HG03066 (cell line): ENCODE results near the gene KREMEN1.
"Not testable (repeated sequence)": the region's sequence is repeated elsewhere in the genome, so short reads cannot be mapped to it uniquely, and the experiment has no call there.

ENCODE experiments used
- ATAC-seq: cut with Tn5 transposase; IDR thresholded peaks from one replicate; pipeline ENCODE4 v1.9.1; 2021; ENCODE audit warnings: low read depth; ENCODE audit not compliant: unreplicated experiment

Gene KREMEN1, protein sequence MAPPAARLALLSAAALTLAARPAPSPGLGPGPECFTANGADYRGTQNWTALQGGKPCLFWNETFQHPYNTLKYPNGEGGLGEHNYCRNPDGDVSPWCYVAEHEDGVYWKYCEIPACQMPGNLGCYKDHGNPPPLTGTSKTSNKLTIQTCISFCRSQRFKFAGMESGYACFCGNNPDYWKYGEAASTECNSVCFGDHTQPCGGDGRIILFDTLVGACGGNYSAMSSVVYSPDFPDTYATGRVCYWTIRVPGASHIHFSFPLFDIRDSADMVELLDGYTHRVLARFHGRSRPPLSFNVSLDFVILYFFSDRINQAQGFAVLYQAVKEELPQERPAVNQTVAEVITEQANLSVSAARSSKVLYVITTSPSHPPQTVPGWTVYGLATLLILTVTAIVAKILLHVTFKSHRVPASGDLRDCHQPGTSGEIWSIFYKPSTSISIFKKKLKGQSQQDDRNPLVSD

DNA sequence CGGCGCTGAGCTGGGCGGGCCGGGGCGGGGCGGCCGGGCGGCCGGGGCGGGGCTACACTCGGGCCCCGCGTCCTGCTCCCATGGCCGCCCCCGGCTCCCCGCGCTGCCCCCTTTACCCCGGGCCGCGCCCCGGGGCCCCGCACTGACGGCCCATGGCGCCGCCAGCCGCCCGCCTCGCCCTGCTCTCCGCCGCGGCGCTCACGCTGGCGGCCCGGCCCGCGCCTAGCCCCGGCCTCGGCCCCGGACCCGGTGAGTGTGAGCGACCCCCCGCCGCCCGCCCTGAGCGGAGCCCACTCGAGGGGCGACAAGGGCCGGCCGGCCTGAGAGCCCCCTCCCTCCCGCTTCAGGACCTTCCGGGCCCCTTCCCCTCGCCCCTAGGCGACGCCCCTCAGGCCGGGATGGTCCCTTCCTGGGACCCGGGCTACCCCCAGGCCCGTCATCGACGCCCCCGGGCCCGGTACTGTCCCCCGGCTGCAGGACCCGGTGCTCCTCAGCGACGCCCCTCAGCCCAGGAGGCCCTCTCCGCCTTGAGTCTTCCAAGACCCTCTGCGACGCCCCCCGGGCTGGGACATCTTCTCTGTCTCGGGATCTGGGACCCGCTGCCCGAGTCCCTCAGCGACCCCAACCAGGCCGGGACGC is at the start of gene KREMEN1:
KREMEN1 (plus strand) TSS at position 57 of the 639 bp plus-strand sequence; CDS start at position 153, 96 bp downstream.
- no peak for ATAC-seq

DNA sequence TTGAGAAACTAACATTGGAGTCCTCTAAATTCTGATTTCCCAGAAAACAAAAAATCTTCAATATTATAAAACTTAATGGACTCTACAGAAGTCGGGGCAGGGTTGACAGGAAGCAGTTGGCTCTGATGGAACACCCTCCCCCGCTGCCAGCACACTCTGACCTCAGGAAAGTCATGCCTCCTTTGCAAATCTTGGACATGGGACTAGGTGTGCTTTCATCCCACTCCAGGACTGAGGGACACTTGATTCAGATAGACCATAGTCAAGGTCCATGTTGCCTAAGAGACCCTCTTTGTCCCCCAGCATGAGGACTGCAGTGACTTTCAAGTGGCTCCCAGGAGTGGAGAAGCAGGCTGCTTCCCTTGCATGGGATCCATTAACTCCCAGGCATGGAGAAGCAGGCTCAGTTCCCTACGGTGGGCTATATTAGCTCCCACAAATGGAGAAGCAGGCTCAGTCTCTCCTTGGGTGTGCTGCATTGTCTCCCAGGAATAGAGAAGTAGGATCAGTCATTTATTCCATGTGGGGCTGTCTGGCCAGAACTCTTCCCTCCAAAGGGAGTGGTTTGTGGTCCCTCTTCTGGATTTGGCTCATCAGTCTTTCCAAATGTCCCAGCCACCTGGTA is 49.6 kb upstream of the KREMEN1 start:
- no peak for ATAC-seq

DNA sequence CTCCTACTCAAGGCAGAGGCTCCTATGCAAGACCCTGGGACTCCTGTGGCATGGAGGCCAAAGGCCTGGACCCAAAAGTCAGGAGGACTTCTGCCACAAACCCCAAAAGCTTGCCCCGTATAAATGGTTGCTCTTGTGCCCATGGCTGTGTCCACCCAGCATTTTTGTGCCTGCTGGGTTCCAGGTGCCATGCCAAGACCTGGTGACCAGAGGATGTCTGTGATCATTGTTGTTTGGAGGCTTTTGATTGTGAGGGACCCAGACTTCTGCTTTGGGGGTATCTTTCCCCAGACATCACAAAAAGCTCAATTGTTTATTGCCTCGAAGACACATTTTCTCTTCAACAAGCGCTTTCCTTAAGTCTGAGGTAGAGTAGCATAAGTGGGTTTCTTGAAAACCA is 46.3 kb upstream of the KREMEN1 start:
- no peak for ATAC-seq

DNA sequence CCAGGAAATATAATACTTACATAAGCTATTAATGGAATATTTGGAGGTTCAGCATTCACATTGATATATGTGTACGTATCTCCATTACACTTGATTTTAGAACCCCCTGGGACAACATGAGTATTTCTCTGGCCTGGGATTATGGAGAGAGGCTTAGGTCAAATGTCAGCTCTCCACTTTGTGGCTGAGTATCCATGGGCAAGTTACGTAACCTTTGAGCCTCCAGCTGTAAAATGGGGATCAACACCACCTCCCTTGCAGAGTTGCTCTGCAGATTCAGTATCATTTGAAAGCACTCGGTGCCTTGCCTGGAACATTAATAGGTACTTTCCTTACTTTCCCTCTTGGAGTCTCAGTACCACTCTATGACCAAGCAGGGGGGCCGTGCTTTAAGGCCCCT is 44.4 kb upstream of the KREMEN1 start:
- ATAC-seq, result no peak

DNA sequence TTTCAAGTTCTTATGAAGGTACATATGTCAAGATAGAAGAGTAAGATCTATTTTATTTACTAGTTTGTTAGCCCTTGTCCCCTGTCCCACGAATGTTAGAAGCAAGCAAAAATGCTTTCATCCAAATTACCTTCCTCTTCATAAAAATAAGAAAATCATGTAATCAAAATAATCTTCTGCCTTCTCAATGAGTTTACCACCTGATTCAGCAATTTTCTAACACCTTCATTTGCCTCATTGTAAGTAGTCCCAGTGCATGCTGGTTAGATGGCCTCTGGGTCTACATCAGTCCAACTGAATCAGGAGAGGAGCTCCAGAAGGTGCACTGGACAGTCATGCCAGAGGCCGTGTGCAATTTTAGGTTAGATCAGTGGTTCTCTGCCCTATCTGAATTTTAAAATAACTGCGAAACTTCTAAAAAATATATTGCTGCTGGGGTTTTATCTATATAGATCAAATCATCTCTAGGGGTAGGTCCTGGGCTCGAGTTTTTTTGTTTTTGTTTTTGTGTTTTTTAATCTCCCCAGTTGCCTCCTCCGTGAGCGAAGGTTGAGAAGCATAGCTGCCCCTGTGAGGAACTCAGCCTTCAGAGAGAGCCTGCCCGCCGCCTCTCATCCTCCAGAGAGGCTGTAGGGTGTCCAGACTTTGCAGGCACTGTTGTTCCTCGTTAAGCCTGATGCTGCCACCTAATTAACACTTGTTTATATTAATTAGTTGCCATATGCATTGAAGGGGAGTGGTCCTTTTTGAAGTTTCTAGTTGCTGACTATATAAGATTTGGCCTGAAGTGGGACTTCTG is 43.4 kb upstream of the KREMEN1 start:
- no peak for ATAC-seq

DNA sequence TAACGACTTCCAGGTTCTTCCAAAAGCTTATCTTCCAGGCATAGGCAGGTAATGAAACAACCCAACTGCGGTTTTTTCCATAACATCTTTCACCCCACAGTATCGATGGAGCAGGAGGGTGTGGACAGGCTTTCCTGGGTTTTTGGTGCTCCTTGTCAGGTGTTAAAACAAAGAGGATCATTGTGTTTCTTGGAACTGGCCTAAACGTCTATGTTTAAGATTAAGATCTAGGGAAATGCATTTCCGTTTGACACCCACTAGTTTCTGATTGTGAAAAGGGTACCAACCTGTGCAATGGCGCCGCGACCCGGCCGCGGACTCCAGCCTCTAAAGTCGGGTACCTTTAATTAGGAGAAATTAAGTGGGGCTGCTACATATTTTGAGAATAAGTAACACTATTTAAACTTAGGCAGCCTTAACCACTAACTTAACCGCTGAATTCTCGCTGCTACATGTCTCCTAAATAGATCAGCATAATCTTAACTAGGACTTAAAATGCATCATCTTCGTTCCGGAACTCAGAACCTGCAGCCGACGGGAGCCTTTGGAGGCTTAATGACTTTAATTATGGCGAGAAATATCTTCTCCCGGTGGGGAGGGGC is 42.7 kb upstream of the KREMEN1 start:
- ATAC-seq, result no peak

DNA sequence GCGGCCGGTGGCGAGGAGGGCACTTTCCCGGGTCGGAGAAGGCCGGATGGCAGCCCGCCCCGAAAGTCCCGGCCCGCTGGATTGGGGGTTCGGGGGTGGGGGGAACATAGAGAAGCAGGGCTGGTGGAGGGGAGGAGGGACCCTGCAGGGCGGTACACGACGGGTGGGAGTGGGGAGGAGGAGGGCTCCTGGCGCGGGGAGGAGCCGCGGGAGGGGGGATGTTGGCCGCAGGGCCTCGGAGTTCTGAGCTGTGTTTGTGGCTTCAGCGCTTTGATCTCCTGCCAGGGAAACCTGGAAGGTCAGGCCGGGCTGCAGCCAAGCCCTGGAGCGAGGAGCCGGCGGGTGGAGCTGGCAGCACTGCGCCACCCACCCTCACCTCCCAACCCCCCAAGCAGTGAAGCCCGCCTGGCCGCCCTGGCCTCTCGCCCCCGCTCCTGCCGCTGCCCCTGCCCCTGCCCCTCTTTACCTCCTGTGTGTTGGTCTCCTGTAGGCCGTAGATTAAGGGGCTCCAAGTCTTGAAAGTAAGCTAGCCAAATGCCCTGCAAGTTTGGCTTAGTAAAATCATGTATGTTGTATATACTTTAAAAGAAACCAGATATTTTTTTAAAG is 42.1 kb upstream of the KREMEN1 start:
- no peak for ATAC-seq

DNA sequence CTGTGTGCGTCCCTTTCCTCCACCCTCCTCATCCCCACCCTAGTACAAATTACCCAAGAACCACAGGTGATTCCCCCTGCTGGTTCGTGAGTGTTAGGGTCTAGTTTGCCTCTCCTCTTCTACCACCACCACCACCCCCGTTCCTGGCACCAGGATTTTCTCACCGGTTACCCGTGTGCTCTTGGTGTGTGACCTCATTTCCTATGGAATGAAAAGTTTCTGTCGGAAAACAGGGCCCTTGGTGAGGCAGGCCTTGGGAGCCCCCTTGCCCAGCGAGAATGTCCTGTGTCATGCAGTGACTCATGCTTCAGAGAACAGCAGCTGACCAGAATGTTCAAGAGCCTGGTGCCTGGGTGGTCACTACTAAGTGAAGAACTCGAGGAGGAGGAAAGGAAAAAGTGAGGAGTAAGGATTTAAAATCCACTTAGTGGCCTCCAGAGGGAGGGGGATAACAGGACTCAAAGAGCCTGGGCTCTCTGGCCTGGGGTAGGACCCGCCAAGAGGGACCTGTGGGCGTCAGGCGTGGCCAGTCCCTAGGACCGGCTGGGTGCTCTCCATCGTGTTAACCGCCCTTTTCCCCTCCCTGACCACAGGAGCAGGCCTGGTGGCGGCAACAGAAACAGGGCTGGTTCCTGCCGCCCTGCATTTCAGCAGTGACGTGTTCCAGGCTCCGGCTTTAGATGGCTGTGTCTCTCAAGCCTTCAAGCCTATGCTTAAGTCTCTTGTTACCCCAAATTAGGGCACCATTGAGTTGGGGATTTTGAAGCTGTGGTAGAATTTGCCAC is 41.4 kb upstream of the KREMEN1 start:
- ATAC-seq, result no peak

DNA sequence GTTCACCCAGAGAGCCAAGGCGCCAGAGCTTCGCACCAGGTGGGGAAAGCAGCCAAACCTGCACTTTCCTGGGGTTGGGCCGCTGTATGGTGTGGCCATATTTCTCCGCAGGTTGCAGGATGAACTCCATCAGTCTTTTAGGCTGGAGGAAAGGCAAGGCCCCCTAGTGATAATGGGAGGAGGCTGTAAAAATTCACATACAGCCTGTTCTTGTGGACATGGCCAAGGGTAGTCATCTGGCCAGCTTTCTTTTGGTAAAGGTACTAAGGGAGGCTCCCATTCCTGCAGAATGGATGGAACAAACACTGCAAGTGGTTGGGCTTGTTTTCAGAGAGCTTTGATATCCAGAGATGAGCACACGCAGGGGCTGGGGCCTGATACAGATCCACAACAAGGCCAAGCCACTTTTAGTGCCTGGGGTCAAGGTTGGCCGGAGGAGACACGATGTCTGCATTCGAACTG is 40.8 kb upstream of the KREMEN1 start:
- ATAC-seq, result no peak

DNA sequence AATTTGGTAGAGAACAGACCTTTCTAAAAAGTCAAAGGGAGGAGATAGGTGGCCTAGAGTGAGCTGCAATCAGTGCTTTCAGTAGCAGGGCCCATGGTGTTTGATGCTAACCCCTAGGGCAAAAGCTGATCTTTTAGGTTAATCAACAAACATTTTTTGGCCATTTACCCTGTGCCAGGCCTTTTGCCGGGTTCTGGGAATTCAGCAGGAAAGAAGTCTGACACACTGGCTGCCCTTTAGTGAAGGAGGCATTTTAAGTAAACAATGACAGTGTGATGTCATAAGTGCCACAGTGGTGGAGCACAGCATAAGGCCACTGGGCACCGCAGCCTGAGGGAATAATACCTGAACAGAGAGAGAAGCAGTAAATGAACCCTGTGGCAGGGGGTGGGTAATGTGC is 40.3 kb upstream of the KREMEN1 start:
- ATAC-seq, result no peak

DNA sequence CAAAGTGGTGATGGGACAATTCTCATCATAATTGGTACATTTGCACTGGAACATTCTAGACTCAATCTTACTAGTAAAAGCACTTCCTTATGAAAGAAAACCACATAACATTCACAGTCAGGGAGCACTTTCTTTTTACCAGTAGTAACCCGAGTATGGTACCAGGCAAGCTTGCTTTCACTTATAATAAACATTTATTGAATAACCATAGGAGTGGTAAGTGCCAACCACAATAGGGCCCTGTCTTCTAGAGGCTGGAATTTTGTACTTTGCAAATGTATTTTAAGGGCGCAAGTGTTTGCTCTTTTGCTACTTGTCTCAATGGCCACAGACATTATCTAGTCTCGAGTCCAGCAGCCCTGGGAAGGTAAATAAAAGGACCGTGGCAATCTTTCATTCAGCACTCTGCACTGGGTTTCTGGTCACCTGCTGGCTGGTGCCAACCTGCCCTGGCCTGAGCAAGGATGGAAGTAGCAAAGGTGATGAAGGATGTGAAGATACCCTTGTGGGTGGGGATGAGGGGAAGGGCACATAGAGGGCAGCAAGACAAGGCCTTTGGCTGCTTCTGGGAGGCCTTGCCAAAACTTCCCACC is 35.4 kb upstream of the KREMEN1 start:
- no peak for ATAC-seq

DNA sequence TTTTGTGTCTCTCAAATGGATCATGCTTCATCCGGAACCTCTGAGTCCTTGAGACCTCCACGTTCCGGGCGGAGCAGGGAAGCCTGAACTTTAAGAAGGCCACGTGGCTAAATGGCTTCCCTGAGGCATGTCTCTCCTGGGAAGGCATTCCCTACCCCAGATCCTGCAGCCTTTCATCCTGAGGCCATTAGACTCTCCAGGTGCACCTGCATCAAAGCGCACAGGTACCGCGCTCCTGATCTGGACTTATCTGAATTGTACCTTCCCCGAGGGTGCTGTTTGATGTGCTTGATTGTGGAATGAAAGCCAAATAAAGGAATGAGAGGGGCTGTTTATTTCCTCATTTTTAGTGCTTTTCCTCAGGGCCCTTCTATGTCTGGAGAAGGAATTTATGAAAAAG is 33.7 kb upstream of the KREMEN1 start:
- ATAC-seq, result no peak

DNA sequence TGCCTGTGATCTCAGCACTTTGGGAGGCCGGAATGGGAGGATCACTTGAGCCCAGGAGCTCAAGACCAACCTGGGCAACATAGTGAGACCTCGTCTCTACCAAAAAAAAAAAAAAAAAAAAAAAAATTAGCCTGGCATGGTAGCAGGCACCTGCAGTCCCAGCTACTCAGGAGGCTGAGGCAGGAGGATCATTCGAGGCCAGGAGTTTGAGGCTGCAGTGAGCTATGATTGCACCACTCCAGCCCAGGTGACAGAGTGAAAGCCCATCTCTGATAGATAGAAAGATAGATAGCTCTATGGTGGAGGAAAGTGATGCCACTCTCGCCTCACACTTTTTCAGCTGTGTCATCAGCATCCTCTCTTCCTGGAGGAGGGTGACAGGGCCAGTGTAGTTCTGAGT is 33.2 kb upstream of the KREMEN1 start:
- ATAC-seq, result not testable (repeated sequence)

DNA sequence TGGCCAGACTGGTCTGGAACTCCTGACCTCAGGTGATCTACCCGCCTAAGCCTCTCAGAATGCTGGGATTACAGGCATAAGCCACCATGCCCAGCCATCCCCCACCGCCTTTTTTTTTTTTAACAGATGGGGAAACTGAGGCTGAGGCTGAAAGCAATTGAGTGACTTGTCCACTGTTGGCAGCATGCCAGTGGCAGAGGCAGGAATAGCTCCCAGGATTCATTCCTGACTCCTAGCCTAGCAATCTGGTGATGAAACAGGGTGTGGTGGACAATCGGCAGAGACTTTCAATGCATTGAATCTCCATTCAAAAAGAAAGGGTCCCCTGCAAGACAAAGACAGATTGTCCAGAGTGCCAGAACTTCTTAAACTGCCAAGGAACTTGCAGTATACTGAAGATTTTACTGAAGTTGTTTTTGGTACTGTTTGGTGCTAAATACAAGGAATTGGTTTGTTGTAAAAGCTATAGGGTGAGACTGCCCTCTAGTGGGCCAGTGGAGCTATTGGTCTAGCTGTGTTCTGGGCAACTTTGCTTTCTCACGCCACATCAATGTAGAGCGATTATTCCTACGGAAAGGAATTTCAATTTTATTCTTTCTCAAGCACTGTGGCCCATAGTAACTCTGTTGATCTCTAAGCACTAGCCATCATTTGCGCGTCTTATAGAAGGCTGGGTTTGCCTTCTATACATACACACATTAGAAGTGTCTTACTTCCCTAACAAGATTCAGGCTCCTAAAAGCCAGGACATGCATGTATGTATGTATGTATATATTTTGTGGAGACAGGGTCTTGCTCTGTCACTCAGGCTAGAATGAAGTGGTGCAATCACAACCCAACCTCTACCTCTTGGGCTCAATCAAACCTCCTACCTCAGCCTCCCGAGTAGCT is 32.2 kb upstream of the KREMEN1 start:
- no peak for ATAC-seq

DNA sequence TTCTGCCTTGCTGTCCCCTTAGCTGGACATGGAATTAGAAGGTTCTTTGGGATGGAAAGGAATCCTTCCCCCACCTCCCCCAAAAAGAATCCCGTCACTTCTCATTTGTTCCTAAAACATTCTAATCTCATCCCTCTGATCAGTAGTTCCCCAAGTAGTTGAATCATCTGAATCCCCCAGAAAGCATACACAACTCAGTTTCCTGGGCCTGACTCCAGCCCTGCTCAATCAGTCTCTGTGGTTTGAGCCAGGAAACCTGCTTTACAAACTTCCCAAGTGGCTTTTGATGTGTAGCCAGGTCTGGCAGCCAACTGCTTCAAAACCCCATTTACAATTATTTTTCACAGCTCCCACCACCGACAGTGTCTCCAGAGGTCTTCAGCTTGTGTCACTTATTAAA is 31.4 kb upstream of the KREMEN1 start:
- ATAC-seq, result no peak

DNA sequence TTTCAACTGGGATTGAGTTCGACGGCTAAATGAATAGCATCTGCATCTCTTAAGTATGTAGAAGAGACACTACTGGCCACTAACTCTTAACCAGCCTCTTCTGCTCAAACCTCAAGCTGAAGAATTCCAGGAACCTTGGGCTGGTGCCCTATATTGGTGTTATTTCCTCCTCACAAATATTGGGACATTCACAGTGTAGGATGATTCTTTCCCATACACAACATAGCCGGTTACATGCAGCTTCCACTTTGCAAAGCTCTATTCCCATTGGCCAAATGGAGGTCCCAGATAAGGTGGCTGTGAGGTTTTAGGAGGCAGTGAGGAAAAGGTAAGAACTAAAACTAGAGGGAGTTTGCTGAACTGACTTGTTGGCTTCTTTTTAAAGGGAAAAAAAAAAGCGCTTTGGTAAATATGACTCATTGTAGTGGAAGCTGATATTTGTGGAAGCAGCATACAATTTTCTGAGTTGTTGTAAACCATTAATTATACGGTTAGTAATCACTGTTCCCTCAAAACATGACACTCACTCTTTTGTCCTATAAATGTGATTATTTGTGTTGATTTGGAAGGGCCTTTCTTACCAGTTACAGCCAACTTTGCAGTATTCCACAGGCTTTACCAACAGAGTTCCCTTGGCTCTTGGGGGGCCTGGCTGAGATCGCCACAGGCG is 28.8 kb upstream of the KREMEN1 start:
- ATAC-seq, result no peak

DNA sequence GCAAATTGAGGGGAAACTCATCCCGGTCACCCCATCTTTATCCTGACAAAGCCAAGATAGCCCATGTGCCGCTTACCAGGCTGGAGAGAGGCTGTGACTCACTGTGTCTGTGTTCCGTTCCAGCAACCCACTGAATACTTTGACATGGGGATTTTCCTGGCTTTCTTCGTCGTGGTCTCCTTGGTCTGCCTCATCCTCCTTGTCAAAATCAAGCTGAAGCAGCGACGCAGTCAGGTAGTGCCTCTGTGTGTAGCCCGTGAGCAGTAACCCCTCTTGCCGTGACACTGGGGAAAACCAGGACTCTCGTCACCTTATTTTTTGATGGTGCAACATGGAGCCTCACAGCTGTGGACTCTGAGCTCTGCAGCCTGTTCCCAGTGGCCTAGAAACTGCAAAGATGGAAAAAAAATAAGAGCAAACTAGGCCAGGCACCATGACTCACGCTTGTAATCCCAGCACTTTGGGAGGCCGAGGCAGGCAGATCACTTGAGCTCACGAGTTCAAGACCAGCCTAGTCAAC is 28.1 kb upstream of the KREMEN1 start:
- ATAC-seq, result no peak
